Measurements from ENCODE around the gene ZC3H10. TPM values are rescaled to one million over a fixed set of nuclear protein-coding genes. Genes with fewer than 3 reads are reported as not detected.
A peak's percentile ranks its signal among the peaks of the same experiment; 100 is the strongest.

ZC3H10 gene
- total and polyA plus RNA-seq, 2 of the 13 experiments (the other 11 are each of a cell fraction or from before 2014, with no cell fraction given) = 0.70 to 2.3 TPM

DNA sequence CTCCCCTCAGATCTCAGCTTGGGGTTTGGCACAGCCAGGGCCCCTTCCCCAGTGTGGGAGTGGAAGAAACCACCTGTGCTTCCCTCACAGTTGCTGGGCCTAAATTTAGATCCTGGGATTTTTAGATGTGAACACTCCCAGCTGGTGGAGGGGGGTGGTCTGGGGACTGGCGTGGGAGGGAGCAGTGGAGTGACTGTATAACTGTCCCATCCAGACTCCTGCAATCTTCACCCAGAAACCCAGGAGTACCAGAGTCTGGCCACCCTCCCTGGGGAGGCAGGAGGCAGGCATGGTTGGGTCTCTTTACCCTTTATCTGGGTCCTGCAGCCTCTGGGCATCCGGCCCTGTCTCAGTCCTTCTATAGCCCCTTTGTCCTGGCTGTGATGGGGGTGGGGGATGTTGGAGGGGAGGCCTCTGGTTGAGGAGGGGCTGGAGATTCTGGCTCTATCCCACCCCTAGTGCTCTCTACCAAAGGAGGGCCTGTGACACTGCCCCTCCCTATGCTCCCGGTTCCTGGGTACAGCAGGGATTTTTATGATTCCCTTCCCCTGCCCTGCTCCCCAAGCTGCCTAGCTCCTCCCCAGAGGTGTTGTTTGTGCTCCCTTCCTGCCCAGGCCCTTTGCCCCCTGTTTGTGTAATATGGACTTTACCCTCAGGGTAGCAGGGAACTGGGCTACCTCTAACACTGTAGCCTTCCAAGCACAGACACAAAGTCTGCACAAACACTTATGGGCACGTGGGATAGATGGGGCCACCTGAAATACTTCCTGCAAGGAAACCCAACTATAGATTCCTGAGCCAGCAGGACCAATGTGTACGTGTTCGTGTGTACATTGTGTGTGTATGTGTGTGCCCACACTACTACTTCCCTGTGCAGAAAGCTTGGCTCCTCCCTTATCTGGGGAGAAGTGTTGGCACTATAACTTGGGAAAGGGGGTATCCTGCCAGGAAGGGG, 36.4 kb upstream of the ZC3H10 start (continued):
- TF ChIP-seq SPEN (CRISPR knock-in tag; IDR thresholded peaks at IDR 0.05; ENCODE audit: low read depth) = peak; percentile 95
- no peak for TF ChIP-seq ZSCAN30 (CRISPR knock-in tag; IDR thresholded peaks at IDR 0.05)
- TF ChIP-seq, protein P1, sequence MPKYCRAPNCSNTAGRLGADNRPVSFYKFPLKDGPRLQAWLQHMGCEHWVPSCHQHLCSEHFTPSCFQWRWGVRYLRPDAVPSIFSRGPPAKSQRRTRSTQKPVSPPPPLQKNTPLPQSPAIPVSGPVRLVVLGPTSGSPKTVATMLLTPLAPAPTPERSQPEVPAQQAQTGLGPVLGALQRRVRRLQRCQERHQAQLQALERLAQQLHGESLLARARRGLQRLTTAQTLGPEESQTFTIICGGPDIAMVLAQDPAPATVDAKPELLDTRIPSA (CRISPR knock-in tag; IDR thresholded peaks at IDR 0.05; ENCODE audit: borderline replicate concordance) = no peak
- TF ChIP-seq PHF20 (CRISPR knock-in tag; IDR thresholded peaks at IDR 0.05) = peak; percentile 60
- no peak for TF ChIP-seq FOXA1 (IDR thresholded peaks at IDR 0.05)
- TF ChIP-seq FOXA1 (CRISPR knock-in tag; IDR thresholded peaks at IDR 0.05) = no peak; the same call in 1 of the 2 replicates
- TF ChIP-seq, protein P2, sequence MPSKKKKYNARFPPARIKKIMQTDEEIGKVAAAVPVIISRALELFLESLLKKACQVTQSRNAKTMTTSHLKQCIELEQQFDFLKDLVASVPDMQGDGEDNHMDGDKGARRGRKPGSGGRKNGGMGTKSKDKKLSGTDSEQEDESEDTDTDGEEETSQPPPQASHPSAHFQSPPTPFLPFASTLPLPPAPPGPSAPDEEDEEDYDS (CRISPR knock-in tag; IDR thresholded peaks at IDR 0.05) = peak; percentile 91
- TF ChIP-seq KDM1A (CRISPR knock-in tag; IDR thresholded peaks at IDR 0.05) = peak; percentile 84; the same call in 1 of the 2 replicates
- TF ChIP-seq, protein P3, sequence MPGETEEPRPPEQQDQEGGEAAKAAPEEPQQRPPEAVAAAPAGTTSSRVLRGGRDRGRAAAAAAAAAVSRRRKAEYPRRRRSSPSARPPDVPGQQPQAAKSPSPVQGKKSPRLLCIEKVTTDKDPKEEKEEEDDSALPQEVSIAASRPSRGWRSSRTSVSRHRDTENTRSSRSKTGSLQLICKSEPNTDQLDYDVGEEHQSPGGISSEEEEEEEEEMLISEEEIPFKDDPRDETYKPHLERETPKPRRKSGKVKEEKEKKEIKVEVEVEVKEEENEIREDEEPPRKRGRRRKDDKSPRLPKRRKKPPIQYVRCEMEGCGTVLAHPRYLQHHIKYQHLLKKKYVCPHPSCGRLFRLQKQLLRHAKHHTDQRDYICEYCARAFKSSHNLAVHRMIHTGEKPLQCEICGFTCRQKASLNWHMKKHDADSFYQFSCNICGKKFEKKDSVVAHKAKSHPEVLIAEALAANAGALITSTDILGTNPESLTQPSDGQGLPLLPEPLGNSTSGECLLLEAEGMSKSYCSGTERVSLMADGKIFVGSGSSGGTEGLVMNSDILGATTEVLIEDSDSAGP (CRISPR knock-in tag; IDR thresholded peaks at IDR 0.05; ENCODE audit: borderline replicate concordance) = peak; percentile 70
- TF ChIP-seq NR2F2 (IDR thresholded peaks at IDR 0.05; ENCODE audit: borderline replicate concordance, low read depth) = peak; percentile 89
- no peak for TF ChIP-seq ZNF549 (CRISPR knock-in tag; IDR thresholded peaks at IDR 0.05)
- TF ChIP-seq, protein P4, sequence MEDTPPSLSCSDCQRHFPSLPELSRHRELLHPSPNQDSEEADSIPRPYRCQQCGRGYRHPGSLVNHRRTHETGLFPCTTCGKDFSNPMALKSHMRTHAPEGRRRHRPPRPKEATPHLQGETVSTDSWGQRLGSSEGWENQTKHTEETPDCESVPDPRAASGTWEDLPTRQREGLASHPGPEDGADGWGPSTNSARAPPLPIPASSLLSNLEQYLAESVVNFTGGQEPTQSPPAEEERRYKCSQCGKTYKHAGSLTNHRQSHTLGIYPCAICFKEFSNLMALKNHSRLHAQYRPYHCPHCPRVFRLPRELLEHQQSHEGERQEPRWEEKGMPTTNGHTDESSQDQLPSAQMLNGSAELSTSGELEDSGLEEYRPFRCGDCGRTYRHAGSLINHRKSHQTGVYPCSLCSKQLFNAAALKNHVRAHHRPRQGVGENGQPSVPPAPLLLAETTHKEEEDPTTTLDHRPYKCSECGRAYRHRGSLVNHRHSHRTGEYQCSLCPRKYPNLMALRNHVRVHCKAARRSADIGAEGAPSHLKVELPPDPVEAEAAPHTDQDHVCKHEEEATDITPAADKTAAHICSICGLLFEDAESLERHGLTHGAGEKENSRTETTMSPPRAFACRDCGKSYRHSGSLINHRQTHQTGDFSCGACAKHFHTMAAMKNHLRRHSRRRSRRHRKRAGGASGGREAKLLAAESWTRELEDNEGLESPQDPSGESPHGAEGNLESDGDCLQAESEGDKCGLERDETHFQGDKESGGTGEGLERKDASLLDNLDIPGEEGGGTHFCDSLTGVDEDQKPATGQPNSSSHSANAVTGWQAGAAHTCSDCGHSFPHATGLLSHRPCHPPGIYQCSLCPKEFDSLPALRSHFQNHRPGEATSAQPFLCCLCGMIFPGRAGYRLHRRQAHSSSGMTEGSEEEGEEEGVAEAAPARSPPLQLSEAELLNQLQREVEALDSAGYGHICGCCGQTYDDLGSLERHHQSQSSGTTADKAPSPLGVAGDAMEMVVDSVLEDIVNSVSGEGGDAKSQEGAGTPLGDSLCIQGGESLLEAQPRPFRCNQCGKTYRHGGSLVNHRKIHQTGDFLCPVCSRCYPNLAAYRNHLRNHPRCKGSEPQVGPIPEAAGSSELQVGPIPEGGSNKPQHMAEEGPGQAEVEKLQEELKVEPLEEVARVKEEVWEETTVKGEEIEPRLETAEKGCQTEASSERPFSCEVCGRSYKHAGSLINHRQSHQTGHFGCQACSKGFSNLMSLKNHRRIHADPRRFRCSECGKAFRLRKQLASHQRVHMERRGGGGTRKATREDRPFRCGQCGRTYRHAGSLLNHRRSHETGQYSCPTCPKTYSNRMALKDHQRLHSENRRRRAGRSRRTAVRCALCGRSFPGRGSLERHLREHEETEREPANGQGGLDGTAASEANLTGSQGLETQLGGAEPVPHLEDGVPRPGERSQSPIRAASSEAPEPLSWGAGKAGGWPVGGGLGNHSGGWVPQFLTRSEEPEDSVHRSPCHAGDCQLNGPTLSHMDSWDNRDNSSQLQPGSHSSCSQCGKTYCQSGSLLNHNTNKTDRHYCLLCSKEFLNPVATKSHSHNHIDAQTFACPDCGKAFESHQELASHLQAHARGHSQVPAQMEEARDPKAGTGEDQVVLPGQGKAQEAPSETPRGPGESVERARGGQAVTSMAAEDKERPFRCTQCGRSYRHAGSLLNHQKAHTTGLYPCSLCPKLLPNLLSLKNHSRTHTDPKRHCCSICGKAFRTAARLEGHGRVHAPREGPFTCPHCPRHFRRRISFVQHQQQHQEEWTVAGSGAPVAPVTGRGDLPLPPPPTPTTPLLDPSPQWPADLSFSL (CRISPR knock-in tag; IDR thresholded peaks at IDR 0.05) = peak; percentile 97
- peak; percentile 82 for TF ChIP-seq XRCC5 (optimal IDR thresholded peaks at IDR 0.05; ENCODE audit: low read length)
- peak; percentile 94 for TF ChIP-seq NR2F6 (IDR thresholded peaks at IDR 0.05)
- peak; percentile 98 for TF ChIP-seq NR2F6 (CRISPR knock-in tag; IDR thresholded peaks at IDR 0.05)
- peak; percentile 84; the same call in 1 of the 3 replicates for TF ChIP-seq MXI1 (IDR thresholded peaks at IDR 0.05; ENCODE audit: borderline replicate concordance, low read depth, low read length)
- TF ChIP-seq NFATC3 (CRISPR knock-in tag; IDR thresholded peaks at IDR 0.05) = no peak
- TF ChIP-seq, protein P5, sequence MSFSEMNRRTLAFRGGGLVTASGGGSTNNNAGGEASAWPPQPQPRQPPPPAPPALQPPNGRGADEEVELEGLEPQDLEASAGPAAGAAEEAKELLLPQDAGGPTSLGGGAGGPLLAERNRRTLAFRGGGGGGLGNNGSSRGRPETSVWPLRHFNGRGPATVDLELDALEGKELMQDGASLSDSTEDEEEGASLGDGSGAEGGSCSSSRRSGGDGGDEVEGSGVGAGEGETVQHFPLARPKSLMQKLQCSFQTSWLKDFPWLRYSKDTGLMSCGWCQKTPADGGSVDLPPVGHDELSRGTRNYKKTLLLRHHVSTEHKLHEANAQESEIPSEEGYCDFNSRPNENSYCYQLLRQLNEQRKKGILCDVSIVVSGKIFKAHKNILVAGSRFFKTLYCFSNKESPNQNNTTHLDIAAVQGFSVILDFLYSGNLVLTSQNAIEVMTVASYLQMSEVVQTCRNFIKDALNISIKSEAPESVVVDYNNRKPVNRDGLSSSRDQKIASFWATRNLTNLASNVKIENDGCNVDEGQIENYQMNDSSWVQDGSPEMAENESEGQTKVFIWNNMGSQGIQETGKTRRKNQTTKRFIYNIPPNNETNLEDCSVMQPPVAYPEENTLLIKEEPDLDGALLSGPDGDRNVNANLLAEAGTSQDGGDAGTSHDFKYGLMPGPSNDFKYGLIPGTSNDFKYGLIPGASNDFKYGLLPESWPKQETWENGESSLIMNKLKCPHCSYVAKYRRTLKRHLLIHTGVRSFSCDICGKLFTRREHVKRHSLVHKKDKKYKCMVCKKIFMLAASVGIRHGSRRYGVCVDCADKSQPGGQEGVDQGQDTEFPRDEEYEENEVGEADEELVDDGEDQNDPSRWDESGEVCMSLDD (CRISPR knock-in tag; IDR thresholded peaks at IDR 0.05; ENCODE audit: borderline replicate concordance) = peak; percentile 97; the same call in 1 of the 2 replicates

Data from HepG2 (cell line).